K562 (cell line): ENCODE measurements around the gene SLC18B1. TPM values are rescaled to one million over a fixed set of nuclear protein-coding genes. Genes with fewer than 3 reads are reported as not detected.

Source experiments
- COPS2 ChIP-seq: fragments of 450-650 bp; conservative IDR thresholded peaks from 2 replicates; pipeline ENCODE4 v1.6.1; 2016; ENCODE audit warnings: mild to moderate bottlenecking, moderate library complexity
- CREB1 ChIP-seq, 2 experiments: sonication (generic) in 1 of 2; formaldehyde crosslinking in 1 of 2; IDR thresholded peaks; 2 replicates each; pipeline versions ENCODE4 v1.6.1 to v1.8.0; 2012 to 2022; ENCODE audit warnings: inconsistent platforms in 1 of 2, mild to moderate bottlenecking in 1 of 2, missing genetic modification reagents in 1 of 2, moderate library complexity in 1 of 2
- DMBX1 ChIP-seq: fragments of 250-450 bp; sonication (Bioruptor Pico); IDR thresholded peaks from 2 replicates; pipeline ENCODE4 v1.8.0; 2022; ENCODE audit warnings: inconsistent platforms, mild to moderate bottlenecking, moderate library complexity, borderline replicate concordance
- E2F8 ChIP-seq: fragments of 450-650 bp; IDR thresholded peaks from 2 replicates; pipeline ENCODE4 v1.7.1; 2018; ENCODE audit warnings: mild to moderate bottlenecking, low read depth; ENCODE audit not compliant: partially characterized antibody
- EWSR1 ChIP-seq: fragments of 450-650 bp; IDR thresholded peaks from 2 replicates; pipeline ENCODE4 v1.6.1; 2018; ENCODE audit warnings: borderline replicate concordance, mild to moderate bottlenecking, low read depth, moderate library complexity; ENCODE audit not compliant: partially characterized antibody
- FOXJ3 ChIP-seq: sonication (generic); formaldehyde crosslinking; IDR thresholded peaks from 2 replicates; pipeline ENCODE4 v1.4.0; 2020; ENCODE audit warnings: mild to moderate bottlenecking, missing genetic modification reagents
- HNRNPL ChIP-seq: fragments of 200-400 bp; formaldehyde crosslinking; IDR thresholded peaks from 2 replicates; pipeline ENCODE4 v1.6.1; 2017; ENCODE audit warnings: low read depth, mild to moderate bottlenecking, low read length
- MAFF ChIP-seq: IDR thresholded peaks from 2 replicates; pipeline ENCODE4 v1.6.1; 2012; ENCODE audit warnings: low read length, improper control_type of control experiment
- MAFG ChIP-seq: fragments of 450-650 bp; conservative IDR thresholded peaks from 2 replicates; pipeline ENCODE4 v1.6.1; 2016; ENCODE audit warnings: missing genetic modification characterization, missing compliant biosample characterization
- MECOM ChIP-seq: fragments of 250-450 bp; sonication (Bioruptor Pico); IDR thresholded peaks from 2 replicates; pipeline ENCODE4 v1.8.0; 2022; ENCODE audit warnings: inconsistent platforms
- MYNN ChIP-seq, 2 experiments: sonication (generic); formaldehyde crosslinking in 1 of 2; IDR thresholded peaks; 2 replicates each; pipeline versions ENCODE4 v1.5.0 to v1.6.1; 2016 to 2020; ENCODE audit warnings: antibody characterized with exemption in 1 of 2, missing genetic modification reagents in 1 of 2
- NONO ChIP-seq, 2 experiments: fragments of 200-400 bp in 1 of 2; fragments of 450-650 bp in 1 of 2; formaldehyde crosslinking in 1 of 2; IDR thresholded peaks; 2 replicates each; pipeline ENCODE4 v1.6.1; 2017; ENCODE audit warnings: low read depth in 2 of 2, mild to moderate bottlenecking in 2 of 2, moderate library complexity in 2 of 2, low read length in 1 of 2
- POLR2A ChIP-seq: fragments of 450-650 bp; conservative IDR thresholded peaks from 2 replicates; pipeline ENCODE4 v1.6.1; 2016
- POLR2AphosphoS5 ChIP-seq: IDR thresholded peaks from 2 replicates; pipeline ENCODE4 v1.6.1; 2011; ENCODE audit warnings: mild to moderate bottlenecking, low read depth, low read length, moderate library complexity; ENCODE audit not compliant: control insufficient read depth, insufficient read depth
- SAP30 ChIP-seq: fragments of 200-600 bp; sonication (generic); IDR thresholded peaks from 2 replicates; pipeline ENCODE4 v1.6.1; 2012; ENCODE audit warnings: borderline replicate concordance, low read depth, mild to moderate bottlenecking, moderate library complexity, low read length, control low read depth, inconsistent platforms; ENCODE audit not compliant: insufficient read depth, poor library complexity, severe bottlenecking
- ZNF23 ChIP-seq: fragments of 250-450 bp; sonication (Bioruptor Pico); IDR thresholded peaks from 2 replicates; pipeline ENCODE4 v1.4.0; 2020; ENCODE audit warnings: mild to moderate bottlenecking
- ZNF253 ChIP-seq: fragments of 250-450 bp; sonication (Bioruptor Pico); conservative IDR thresholded peaks from 2 replicates; pipeline ENCODE4 v1.6.1; 2021; ENCODE audit warnings: mild to moderate bottlenecking
- ZNF395 ChIP-seq: fragments of 200-800 bp; sonication (Bioruptor generic); IDR thresholded peaks from 2 replicates; pipeline ENCODE4 v1.6.1; 2017; ENCODE audit warnings: missing genetic modification characterization, missing compliant biosample characterization
- ZNF77 ChIP-seq: fragments of 250-450 bp; sonication (Bioruptor Pico); IDR thresholded peaks from 2 replicates; pipeline ENCODE4 v1.5.0; 2020
- polyA plus RNA-seq, 8 experiments: library from polyadenylated mRNA; depleted of rRNA in 4 of 8; stranded (reverse) in 5 of 8; unstranded in 3 of 8; fragments of >200 nt; fragmentation: Nextera tagmentation in 2 of 8; fragmentation: Illumina TruSeq in 1 of 8; extraction: Ambion mirVana in 2 of 8; extraction: Trizol in 1 of 8; gene quantifications; 2 replicates each; pipeline versions ENCODE4 v1.2.1 to v1.2.3, GENCODE V29; 2011 to 2014; ENCODE audit warnings: inconsistent platforms in 1 of 8, missing spikeins in 1 of 8
- total RNA-seq, 7 experiments: library from RNA; depleted of rRNA in 6 of 7; stranded (reverse); fragments of >200 nt in 6 of 7; fragmentation: Illumina TruSeq in 2 of 7; extraction: Trizol in 2 of 7; gene quantifications; 2 replicates each; pipeline versions ENCODE4 v1.2.1 to v1.2.3, GENCODE V29; 2011 to 2021; ENCODE audit warnings: low replicate concordance in 1 of 7
- TF ChIP-seq, protein P1 (sequence below): fragments of 450-650 bp; formaldehyde crosslinking; conservative IDR thresholded peaks from 2 replicates; pipeline ENCODE4 v1.4.0; 2022; ENCODE audit warnings: mild to moderate bottlenecking, missing genetic modification characterization

Gene SLC18B1
- total and polyA plus RNA-seq, 9 of the 15 experiments (the other 6 are each of a cell fraction or from before 2014, with no cell fraction given): 10.4 to 49.1 (median 32.0) TPM

- TF ChIP-seq HNRNPL: no peak
- 0 out of 4 replicates have a peak, but pooled peaks of 1 of the 2 experiments have one; percentile 10 for TF ChIP-seq NONO (IDR thresholded peaks at IDR 0.05; ENCODE audit: low read depth in 2 of 2, low read length in 1 of 2)
- peak; percentile 63 for TF ChIP-seq MYNN (IDR thresholded peaks at IDR 0.05)
- TF ChIP-seq MYNN (CRISPR knock-in tag; IDR thresholded peaks at IDR 0.05): no peak
- peak; percentile 70 for TF ChIP-seq POLR2A
- no peak for TF ChIP-seq MAFF
- TF ChIP-seq POLR2AphosphoS5: peak; percentile 17
- peak; percentile 32 for TF ChIP-seq EWSR1
- no peak for TF ChIP-seq DMBX1 (CRISPR knock-in tag)
- no peak for TF ChIP-seq COPS2
- no peak for TF ChIP-seq ZNF77 (CRISPR knock-in tag)
- TF ChIP-seq MAFG (tag): no peak
- TF ChIP-seq MECOM (CRISPR knock-in tag): no peak
- peak; percentile 18; the same call in 1 of the 2 replicates for TF ChIP-seq ZNF253 (CRISPR knock-in tag)
- TF ChIP-seq CREB1 (IDR thresholded peaks at IDR 0.05): 0 out of 2 replicates have a peak, but pooled peaks have one; percentile 31
- no peak for TF ChIP-seq CREB1 (CRISPR knock-in tag; IDR thresholded peaks at IDR 0.05)
- peak; percentile 22 for TF ChIP-seq E2F8
- no peak for TF ChIP-seq ZNF23 (CRISPR knock-in tag)
- TF ChIP-seq ZNF395 (CRISPR knock-in tag): no peak
- TF ChIP-seq, protein P1, sequence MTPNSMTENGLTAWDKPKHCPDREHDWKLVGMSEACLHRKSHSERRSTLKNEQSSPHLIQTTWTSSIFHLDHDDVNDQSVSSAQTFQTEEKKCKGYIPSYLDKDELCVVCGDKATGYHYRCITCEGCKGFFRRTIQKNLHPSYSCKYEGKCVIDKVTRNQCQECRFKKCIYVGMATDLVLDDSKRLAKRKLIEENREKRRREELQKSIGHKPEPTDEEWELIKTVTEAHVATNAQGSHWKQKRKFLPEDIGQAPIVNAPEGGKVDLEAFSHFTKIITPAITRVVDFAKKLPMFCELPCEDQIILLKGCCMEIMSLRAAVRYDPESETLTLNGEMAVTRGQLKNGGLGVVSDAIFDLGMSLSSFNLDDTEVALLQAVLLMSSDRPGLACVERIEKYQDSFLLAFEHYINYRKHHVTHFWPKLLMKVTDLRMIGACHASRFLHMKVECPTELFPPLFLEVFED (CRISPR knock-in tag): no peak
- no peak for TF ChIP-seq FOXJ3
- TF ChIP-seq SAP30: no peak
Measured at GRCh38 chr6:132819405-132820161, 21.1 kb upstream of the SLC18B1 start (continued).
